GM21825 (cell line): Measurements from ENCODE around the gene NR1D2.
"Not testable (repeated sequence)": the region's sequence is repeated elsewhere in the genome, so short reads cannot be mapped to it uniquely, and the experiment has no call there.

Experiments used
- ATAC-seq: cut with Tn5 transposase; IDR thresholded peaks from one replicate; pipeline ENCODE4 v1.9.1; 2021; ENCODE audit warnings: mild to moderate bottlenecking, moderate library complexity; ENCODE audit not compliant: unreplicated experiment

Gene NR1D2

GRCh38 chr3:23944861-23945662 is at the start of gene NR1D2:
NR1D2 (plus strand) TSS chr3:23945286; CDS start chr3:23945579, 293 bp downstream.
- peak; percentile 56 for ATAC-seq

- no peak for ATAC-seq
Observed at GRCh38 chr3:23900744-23901143, 44.3 kb upstream of the NR1D2 start.

GRCh38 chr3:23904545-23904944 is 40.5 kb upstream of the NR1D2 start:
- no peak for ATAC-seq

DNA sequence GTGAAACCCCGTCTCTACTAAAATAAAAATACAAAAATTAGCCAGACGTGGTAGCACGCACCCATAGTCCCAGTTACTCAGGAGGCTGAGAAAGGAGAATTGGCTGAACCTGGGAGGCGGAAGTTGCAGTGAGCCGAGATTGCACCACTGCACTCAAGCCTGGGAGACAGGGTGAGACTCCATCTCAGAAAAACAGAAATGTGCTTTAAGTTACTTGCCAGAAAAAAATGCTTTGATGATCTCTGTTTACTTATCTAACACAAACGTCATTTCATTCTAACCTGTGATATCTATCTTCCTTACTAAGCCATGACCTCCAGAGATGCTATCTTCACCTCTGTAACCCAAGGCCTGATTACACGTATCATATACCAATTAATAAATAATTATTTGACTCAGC is 35.7 kb upstream of the NR1D2 start:
- no peak for ATAC-seq

- ATAC-seq: no peak
Observed at GRCh38 chr3:23911397-23911796, 33.7 kb upstream of the NR1D2 start.

- ATAC-seq: not testable (repeated sequence)
Observed at GRCh38 chr3:23912335-23912734, 32.8 kb upstream of the NR1D2 start.

DNA sequence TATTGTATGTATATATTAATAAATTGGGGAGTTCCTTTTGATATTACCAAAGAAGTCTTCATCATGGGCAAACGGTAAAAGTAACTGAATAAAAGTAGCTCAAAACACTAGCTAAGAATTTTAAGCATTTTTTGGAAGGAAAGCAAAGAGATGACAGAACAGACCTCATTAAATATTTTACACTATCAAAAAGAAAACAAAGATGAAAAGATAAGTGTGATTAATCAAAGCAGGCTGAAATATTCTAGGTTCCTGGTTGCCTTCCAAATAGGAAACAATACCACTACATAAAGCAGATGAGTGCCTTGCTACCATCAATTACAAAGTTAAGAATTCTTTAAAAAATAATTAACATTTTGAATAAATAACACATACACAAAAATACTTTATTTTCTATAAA is 31.9 kb upstream of the NR1D2 start:
- no peak for ATAC-seq

DNA sequence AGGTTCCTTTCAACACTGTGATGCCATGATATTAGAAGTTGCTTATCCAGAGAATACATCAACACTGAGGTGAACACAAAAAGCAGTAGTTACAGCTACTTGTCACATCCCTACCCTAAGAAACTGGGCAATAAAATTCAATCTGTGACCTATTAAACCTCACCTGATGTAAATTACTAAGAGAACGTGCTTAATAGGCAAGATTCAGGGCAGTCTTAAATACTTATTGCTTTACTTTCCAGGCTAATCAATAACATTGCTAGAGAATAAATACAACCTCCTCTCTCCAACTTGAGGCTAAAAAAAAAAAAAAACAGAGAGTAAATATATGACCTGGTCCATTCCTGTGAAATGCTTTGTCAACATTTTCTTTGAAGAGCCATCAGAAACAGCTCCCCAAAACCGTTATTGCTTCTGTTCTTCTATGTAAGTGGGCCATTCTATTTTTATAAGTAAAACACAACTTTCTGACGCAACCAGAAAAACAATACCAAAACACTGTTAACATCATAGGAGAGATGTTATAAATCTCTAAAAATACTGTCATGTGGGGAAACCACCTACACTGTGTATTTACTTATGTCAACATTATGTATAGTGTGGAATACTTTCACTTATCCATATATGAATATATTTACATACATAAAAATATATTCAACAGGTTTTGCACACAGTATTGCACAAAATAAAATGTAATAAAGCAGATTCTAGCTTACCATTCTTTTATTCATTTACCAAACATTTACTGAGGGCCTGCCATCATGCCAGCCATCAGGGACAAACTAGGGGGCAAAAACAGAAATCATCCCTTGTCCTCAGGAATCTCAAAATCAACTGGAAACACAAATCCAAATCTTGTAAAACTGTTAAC is 31.0 kb upstream of the NR1D2 start:
- no peak for ATAC-seq

DNA sequence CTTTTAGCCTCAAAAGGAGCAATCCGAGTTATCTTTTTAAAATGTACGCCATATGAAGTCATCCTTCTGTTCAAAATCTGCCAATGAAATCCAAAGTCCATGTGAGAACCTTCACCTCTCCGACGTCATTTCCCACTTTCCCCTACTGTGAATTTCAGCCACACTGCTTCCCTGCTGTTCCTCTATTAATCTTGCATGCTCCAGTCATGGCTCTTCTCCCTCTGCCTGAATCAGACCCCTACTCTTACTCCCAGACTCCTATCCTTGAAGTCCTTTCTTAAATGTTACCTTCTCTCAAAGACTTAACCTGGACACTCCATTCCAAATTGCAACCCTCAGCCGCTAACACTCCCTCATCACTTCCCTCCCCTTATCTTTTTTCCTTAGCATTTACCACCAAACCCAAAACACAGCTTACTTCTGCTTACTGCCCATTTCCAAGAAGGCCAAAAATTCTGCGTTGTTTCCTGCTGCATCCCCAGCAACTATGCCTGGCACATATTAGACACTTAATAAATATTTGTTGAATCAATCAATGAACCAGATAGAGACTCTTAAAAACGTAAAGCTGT is 29.5 kb upstream of the NR1D2 start:
- no peak for ATAC-seq

- ATAC-seq: peak; percentile 40
Observed at GRCh38 chr3:23916152-23916885, 28.8 kb upstream of the NR1D2 start.

DNA sequence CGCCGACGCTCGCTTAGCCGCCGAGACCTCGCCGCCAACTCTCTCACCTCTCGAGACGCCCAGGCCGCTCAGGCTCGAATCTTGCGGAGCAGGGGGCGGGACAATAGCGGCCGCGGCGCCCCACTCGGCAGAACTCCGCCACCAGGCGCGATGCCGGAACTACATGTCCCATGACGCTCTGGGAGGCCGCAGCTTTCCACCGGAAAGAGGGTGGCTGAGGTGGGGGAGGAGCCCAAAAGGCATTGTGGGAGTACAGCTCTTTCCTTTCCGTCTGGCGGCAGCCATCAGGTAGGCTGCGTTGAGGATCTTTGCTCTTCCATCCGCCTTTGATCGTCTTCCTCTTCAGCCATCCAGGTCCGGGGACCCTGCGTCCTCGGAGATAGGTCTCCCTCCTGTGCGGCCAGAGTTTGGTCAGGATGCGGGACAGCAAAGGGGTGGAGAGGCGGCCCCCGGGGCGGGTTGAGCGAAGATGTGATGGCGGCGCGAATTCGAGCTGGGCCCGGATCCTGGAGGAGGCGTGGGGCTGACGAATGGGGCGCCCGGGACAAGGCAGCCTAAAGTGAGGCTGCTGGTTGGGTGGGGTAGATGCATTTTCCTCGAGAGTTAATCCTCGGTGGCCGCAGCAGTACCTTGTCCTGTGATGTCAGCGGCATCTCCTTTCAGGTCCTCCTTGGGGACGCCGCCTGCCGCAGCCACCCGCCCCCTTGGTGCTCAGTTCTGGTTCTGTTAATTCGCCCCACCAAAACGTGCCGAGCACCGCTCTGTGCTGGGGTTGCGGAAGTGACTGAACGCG is 28.0 kb upstream of the NR1D2 start, which contains the start of the genes NKIRAS1 and RPL15:
TSS of gene NKIRAS1 (minus strand) at position 105 of the 793 bp plus-strand sequence. CDS start 6,086 bp downstream, outside the sequence.
TSS of gene RPL15 (plus strand) at position 247 of the 793 bp plus-strand sequence. CDS start 728 bp downstream, outside the sequence.
- peak; percentile 96 for ATAC-seq

- not testable (repeated sequence) for ATAC-seq
Observed at GRCh38 chr3:23917679-23918303, 27.3 kb upstream of the NR1D2 start.

GRCh38 chr3:23918331-23918730 is 26.8 kb upstream of the NR1D2 start:
- not testable (repeated sequence) for ATAC-seq

GRCh38 chr3:23919628-23920027 is 25.5 kb upstream of the NR1D2 start:
- ATAC-seq: no peak

DNA sequence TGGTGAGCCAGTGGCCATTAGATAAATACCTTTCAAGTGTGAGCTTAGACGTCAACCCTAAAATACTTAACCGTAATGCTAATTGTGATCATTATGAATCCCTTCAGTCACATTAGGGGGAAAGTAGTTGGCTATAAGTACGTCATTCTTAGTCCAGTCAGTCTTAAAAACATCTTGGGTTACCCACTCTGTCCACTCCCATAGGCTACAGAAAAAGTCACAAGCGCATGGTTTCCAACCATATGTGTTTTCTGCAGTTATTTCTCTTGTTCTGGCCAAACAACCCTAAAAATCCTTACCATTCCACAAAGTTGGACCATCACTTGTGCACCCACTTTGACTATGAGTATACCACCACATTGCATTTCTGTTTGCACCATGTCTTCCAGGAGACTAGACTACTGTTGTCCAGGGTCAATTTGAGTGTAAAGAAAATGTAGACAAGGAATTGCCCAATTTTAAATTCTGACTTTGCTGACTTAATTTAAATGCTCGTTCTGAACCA is 24.9 kb upstream of the NR1D2 start:
- no peak for ATAC-seq

DNA sequence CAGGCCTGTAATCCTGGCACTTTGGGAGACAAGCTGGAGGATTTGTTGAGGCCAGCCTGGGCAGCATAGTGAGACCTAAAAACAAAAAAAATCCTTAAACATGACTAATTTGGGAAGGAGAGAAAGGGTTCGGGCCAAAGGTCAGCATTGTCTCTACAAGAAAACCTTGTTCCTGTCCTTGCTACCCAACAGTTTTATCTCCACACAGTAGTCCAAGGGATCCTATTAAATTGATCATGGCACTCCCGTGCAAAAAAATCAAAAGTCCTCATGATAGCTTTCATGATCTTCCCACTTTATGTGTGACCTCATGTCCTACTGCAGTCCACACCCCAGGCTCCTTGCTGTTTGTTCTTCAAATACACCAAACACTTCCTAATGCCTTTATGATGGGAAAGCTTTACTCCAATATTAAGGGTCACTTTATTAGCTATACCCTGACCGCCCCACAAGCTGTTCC is 24.0 kb upstream of the NR1D2 start:
- ATAC-seq: no peak

DNA sequence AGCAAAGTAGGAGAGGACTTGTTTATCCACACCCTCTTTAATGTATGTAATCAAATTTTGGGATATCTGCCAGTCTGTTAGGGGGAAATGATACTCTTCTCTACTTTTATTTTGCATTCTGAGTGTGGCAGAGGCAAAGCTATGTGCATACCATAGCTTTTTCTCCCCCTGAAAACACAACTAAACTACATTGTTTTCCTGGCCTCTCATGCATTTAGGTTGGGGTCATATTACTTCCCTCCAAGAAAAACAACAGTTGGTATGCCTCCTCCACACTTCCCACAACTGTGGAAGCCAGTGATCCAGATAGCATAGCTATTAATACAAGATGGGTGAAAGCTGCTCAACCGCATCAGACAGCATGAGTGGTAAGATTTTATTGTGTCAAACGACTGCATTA is 21.3 kb upstream of the NR1D2 start:
- no peak for ATAC-seq

- ATAC-seq: no peak
Observed at GRCh38 chr3:23926246-23926645, 18.8 kb upstream of the NR1D2 start.

- ATAC-seq: no peak
Observed at GRCh38 chr3:23926736-23927135, 18.4 kb upstream of the NR1D2 start.
